Hematopoietic multipotent progenitor cell treated with erythropoietin and hydrocortisone succinate and interleukin-3 and kit ligand, for 15 days (in vitro differentiated cells): ENCODE measurements around the gene MAP1LC3C.

ENCODE experiments used
- DNase-seq: peaks from one replicate; pipeline ENCODE4 v3.0.0-alpha.2; 2015; ENCODE audit warnings: low spot score

Gene MAP1LC3C

GRCh38 chr1:241999026-241999425 is at the start of gene MAP1LC3C:
Gene MAP1LC3C (minus strand): TSS chr1:241999098. CDS start chr1:241999008, 90 bp downstream.
- DNase-seq: no peak

GRCh38 chr1:242043165-242043564 is 44.3 kb upstream of the MAP1LC3C start:
- no peak for DNase-seq

GRCh38 chr1:242034392-242034791 is 35.5 kb upstream of the MAP1LC3C start:
- no peak for DNase-seq

- DNase-seq: no peak
These were observed 34.5 kb upstream of the MAP1LC3C start for GRCh38 chr1:242033447-242033846.

- DNase-seq: no peak
These were observed 31.2 kb upstream of the MAP1LC3C start for GRCh38 chr1:242030071-242030470.

GRCh38 chr1:242025681-242026080 is 26.8 kb upstream of the MAP1LC3C start:
- no peak for DNase-seq

GRCh38 chr1:242023805-242024204 is 24.9 kb upstream of the MAP1LC3C start:
- DNase-seq: no peak

- no peak for DNase-seq
These were observed 20.1 kb upstream of the MAP1LC3C start for GRCh38 chr1:242019018-242019417.

GRCh38 chr1:242017580-242018233 is 18.8 kb upstream of the MAP1LC3C start:
- DNase-seq: peak; percentile 36

GRCh38 chr1:242016479-242016878 is 17.6 kb upstream of the MAP1LC3C start:
- no peak for DNase-seq

GRCh38 chr1:242011894-242012660 is 13.2 kb upstream of the MAP1LC3C start:
- no peak for DNase-seq

GRCh38 chr1:242008826-242009495 is 10.1 kb upstream of the MAP1LC3C start:
- no peak for DNase-seq

GRCh38 chr1:242006976-242007375 is 8.1 kb upstream of the MAP1LC3C start:
- DNase-seq: no peak

- no peak for DNase-seq
These were observed 7.1 kb upstream of the MAP1LC3C start for GRCh38 chr1:242005866-242006535.

- DNase-seq: no peak
These were observed 6.0 kb upstream of the MAP1LC3C start for GRCh38 chr1:242004751-242005495.

GRCh38 chr1:242002510-242002909 is 3.6 kb upstream of the MAP1LC3C start:
- DNase-seq: no peak

GRCh38 chr1:242002072-242002471 is 3.2 kb upstream of the MAP1LC3C start:
- DNase-seq: no peak

- DNase-seq: no peak
These were observed 1.5 kb upstream of the MAP1LC3C start for GRCh38 chr1:242000434-242000833.

GRCh38 chr1:241998412-241998921 is 431 bp downstream of the MAP1LC3C start:
- peak; percentile 47 for DNase-seq

GRCh38 chr1:241997401-241997998 is 1.4 kb downstream of the MAP1LC3C start:
- no peak for DNase-seq

GRCh38 chr1:241994171-241994570 is 4.7 kb downstream of the MAP1LC3C start:
- no peak for DNase-seq
